Brain microvascular endothelial cell (primary cell): ENCODE results near the gene KCNQ1OT1.

ENCODE experiments used
- DNase-seq: peaks from one replicate; pipeline ENCODE4 v3.0.0-alpha.2; 2020
- H3K27ac ChIP-seq: fragments of 250-450 bp; sonication (Bioruptor Pico); 2 replicates; pipeline ENCODE4 v1.5.1; 2020; ENCODE audit warnings: mild to moderate bottlenecking, moderate library complexity
- H3K27me3 ChIP-seq: fragments of 250-450 bp; sonication (Bioruptor Pico); replicated peaks from 2 replicates; pipeline ENCODE4 v1.5.1; 2020; ENCODE audit warnings: mild to moderate bottlenecking
- H3K36me3 ChIP-seq: fragments of 250-450 bp; sonication (Bioruptor Pico); replicated peaks from 2 replicates; pipeline ENCODE4 v1.5.1; 2020; ENCODE audit warnings: mild to moderate bottlenecking
- H3K4me3 ChIP-seq: 2 replicates; pipeline ENCODE4 v1.5.1; 2011; ENCODE audit warnings: low read depth, mild to moderate bottlenecking, control low read depth, low read length, moderate library complexity
- in situ Hi-C: cut with HindIII; loops from 2 replicates; pipeline ENCODE4 v1.10.0; 2017; ENCODE audit warnings: low sequenced_read_pairs, low pct_ligation_motif_present
- TF ChIP-seq, protein P1 (sequence below): IDR thresholded peaks from 2 replicates; pipeline ENCODE4 v1.5.1; 2011; ENCODE audit warnings: low read depth, mild to moderate bottlenecking, moderate library complexity, low read length, control low read depth, inconsistent platforms; ENCODE audit errors: missing control alignments

The KCNQ1OT1 gene

DNA sequence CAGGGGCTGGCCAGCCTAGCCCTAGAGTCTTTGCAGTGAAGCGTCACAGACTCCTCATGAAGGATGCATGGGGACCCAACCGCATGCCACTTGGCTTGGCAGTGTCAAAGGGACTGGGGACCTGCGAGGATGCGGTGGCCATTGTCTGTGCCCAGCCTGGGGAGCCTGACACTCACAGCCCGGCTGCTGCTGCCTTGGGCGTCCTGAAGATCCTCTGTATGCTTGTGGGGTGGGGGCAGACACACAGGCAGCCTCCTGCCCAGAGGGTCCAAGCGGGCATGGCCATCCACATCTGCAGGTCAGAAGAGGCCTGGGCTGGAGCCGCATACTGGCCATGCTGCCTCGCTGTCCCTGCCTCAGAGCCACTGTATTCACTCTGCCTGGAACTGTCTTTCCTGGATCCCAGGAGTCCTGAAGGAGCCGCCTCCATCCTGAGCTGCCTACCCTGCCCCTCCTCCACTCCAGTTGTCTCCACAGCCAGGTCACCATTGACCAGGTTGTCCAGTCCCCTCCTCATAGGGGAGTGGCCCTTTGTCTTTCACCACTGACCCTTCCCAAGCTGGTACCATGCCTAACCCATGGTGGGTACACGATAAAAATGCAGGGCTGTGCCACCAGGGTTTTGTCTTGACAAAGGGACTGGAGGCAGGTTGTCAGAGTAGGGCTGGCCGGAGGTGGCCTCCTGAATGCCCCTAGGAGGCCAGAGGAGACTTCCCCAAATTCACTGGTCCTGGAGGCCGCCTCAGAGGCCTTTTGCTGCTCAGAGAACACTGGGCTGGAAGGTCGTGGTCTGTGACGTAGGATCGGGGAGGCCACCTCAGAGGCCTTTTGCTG is 107.0 kb downstream of the KCNQ1OT1 start:
- in situ Hi-C loops = no loop called here
- Histone ChIP-seq H3K36me3 (no peaks in the 10 kb centered on the region), H3K27me3 (no peaks in the 10 kb centered on the region), H3K4me3 (no peak overlapping the region), H3K27ac (no peak overlapping the region)
- DNase-seq = no peak
- TF ChIP-seq, protein P1, sequence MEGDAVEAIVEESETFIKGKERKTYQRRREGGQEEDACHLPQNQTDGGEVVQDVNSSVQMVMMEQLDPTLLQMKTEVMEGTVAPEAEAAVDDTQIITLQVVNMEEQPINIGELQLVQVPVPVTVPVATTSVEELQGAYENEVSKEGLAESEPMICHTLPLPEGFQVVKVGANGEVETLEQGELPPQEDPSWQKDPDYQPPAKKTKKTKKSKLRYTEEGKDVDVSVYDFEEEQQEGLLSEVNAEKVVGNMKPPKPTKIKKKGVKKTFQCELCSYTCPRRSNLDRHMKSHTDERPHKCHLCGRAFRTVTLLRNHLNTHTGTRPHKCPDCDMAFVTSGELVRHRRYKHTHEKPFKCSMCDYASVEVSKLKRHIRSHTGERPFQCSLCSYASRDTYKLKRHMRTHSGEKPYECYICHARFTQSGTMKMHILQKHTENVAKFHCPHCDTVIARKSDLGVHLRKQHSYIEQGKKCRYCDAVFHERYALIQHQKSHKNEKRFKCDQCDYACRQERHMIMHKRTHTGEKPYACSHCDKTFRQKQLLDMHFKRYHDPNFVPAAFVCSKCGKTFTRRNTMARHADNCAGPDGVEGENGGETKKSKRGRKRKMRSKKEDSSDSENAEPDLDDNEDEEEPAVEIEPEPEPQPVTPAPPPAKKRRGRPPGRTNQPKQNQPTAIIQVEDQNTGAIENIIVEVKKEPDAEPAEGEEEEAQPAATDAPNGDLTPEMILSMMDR = no peak

DNA sequence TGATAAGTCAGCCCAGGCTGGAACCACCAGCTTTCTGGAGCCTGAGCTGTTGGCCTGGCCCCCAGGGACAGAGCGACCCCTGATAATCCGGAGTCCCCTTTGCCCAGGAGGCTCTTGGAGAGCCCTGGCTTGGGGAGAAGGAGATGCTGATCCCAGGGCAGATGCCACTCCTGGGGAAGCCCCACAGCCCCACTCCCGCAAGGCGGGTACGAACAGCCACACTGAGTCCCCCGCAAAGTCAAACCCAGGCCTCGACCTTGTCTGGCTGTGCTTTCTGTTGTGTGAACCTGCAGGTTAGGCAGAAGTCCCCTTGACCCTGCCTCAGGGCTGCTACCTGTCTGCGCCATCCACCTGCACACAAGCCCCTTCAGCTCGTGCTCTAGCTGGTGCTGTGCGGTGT is 108.0 kb downstream of the KCNQ1OT1 start:
- TF ChIP-seq, protein P1 = no peak
- in situ Hi-C loops = no loop called here
- no peak for DNase-seq
- Histone ChIP-seq H3K27me3 (no peaks in the 10 kb centered on the region), H3K27ac (no peak overlapping the region), H3K4me3 (no peak overlapping the region), H3K36me3 (no peaks in the 10 kb centered on the region)

DNA sequence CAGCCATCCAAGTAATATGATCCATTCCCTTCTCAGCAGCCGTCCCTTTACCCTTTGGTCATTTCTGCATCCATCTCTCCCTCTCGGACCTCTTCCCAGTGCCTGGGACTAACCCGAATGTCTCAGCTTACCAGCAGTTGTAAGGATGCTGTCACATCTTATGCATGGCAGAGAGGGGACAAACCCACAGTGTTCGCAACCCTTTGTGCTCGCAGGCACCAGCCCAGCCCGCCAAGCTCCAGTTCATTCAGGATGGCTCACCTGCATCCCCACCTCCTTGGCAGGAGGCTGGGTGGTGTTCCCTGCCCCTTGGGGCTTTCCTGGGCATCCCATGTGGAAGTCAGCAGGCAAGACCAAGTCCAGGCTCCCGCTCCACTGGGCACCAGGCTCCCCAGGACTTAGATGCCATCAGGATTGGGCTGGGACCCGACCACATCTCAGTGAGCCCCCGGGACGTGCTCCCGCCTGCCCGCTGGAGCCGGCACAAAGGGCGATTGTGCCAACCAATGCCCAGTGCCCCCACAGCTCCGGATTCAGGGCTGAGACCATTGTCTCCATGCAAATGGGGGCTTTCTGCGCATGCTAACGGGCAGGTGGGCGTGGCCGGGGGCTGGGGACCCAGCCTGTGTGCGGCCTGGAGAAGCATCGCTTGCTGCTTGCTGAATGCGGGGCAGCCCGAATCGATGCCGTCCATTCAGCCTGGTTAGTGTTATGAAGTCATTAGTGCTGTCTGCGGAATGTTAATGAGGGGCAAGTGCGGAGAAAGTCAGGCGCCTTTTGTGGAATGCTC is 108.6 kb downstream of the KCNQ1OT1 start:
- Histone ChIP-seq H3K4me3 (no peak overlapping the region), H3K27me3 (no peaks in the 10 kb centered on the region), H3K27ac (no peak overlapping the region), H3K36me3 (no peaks in the 10 kb centered on the region)
- DNase-seq = no peak
- TF ChIP-seq, protein P1 = no peak
- in situ Hi-C loops = no loop called here

DNA sequence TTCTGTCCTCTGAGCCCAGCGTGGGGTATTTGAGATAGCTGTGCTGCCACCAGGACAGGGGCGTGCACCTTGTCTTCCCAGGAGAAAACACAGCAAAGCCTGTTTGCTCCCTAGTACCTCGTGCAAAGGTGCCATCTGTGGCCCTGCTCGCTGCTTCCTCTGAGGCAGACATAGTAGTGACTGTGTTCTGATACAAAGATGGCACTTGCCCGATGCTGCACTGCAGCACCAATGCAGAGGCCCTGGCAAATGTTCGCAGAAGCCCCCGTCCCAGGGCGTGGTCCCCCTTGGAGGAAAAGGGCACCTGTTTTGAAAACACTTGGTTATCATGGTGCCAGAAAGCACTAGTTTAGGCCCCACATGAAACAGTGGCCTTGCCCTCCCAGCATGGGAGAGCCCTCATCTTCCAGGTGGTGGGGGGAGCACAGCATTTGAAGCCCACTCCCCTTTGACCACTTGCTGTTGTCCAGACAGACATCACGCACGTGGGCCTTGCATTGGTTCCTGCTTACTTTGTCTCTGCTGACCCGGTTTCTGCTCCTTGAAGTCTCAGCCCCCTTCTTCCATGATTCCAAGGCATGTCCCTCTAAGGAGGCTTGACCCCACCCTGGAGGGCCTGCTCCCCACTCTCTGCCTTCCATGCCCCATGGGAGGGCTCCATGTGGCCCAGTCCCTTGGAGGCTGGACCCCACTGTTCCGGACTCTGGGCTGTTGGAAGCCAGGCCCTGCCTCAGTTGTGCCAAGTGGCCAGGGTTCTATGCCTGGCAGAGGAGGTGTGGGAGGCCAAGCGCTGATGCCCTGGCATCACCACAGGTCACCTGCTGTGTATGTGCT is 109.4 kb downstream of the KCNQ1OT1 start:
- in situ Hi-C loops = no loop called here
- TF ChIP-seq, protein P1 = no peak
- Histone ChIP-seq H3K36me3 (no peaks in the 10 kb centered on the region), H3K4me3 (no peak overlapping the region), H3K27ac (no peak overlapping the region), H3K27me3 (no peaks in the 10 kb centered on the region)
- no peak for DNase-seq

DNA sequence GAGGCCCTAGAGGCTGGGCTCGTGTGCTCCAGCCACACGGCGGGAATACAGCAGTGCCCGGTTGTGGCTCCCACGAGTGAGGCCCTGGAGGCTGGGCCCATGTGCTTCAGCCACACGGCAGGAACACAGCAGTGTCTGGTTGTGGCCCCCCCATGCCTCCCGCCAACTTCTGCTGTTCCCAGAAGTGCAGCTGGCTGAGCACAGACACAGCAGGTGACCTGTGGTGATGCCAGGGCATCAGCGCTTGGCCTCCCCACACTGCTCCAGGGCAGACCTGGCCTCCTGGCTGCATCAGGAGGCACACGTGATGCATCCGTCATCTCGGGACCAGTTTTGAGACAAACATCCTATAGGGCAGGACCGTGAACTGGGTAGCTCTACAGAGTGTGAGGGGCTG is 110.3 kb downstream of the KCNQ1OT1 start:
- no peak for DNase-seq
- in situ Hi-C loops = no loop called here
- Histone ChIP-seq H3K36me3 (no peaks in the 10 kb centered on the region), H3K27me3 (no peaks in the 10 kb centered on the region), H3K4me3 (no peak overlapping the region), H3K27ac (no peak overlapping the region)
- TF ChIP-seq, protein P1 = no peak
